H1 (cell line): Measurements from ENCODE around the gene CHI3L1.

ENCODE experiments used
- CEBPB ChIP-seq: IDR thresholded peaks from 2 replicates; pipeline ENCODE4 v1.6.1; 2012; ENCODE audit warnings: low read depth, low read length
- CTCF ChIP-seq, 3 experiments: IDR thresholded peaks; 1 replicate in 2 of 3; 2 replicates in 1 of 3; pipeline versions ENCODE4 v1.5.1 to v1.6.1; 2011; ENCODE audit warnings: low read length in 3 of 3, mild to moderate bottlenecking in 3 of 3, inconsistent platforms in 2 of 3, low read depth in 1 of 3, moderate library complexity in 1 of 3; ENCODE audit not compliant: insufficient read depth in 1 of 3; ENCODE audit errors: control extremely low read depth in 1 of 3
- EGR1 ChIP-seq: IDR thresholded peaks from 2 replicates; pipeline ENCODE4 v1.6.1; 2011; ENCODE audit warnings: low read depth, low read length, borderline replicate concordance
- EP300 ChIP-seq, 2 experiments: IDR thresholded peaks; 1 replicate in 1 of 2; 2 replicates in 1 of 2; pipeline ENCODE4 v1.6.1; 2011 to 2012; ENCODE audit warnings: low read depth in 2 of 2, low read length in 2 of 2, mild to moderate bottlenecking in 2 of 2, borderline replicate concordance in 1 of 2, inconsistent platforms in 1 of 2, moderate library complexity in 1 of 2
- NANOG ChIP-seq: IDR thresholded peaks from 2 replicates; pipeline ENCODE4 v1.6.1; 2011; ENCODE audit warnings: low read length, low read depth, mild to moderate bottlenecking, inconsistent platforms; ENCODE audit not compliant: insufficient read depth, poor library complexity, severe bottlenecking
- POLR2A ChIP-seq, 2 experiments: IDR thresholded peaks; 1 replicate in 1 of 2; 2 replicates in 1 of 2; pipeline ENCODE4 v1.6.1; 2011; ENCODE audit warnings: low read depth in 2 of 2, low read length in 2 of 2, mild to moderate bottlenecking in 2 of 2; ENCODE audit errors: control extremely low read depth in 1 of 2
- SIN3A ChIP-seq, 2 experiments: IDR thresholded peaks in 1 of 2; conservative IDR thresholded peaks in 1 of 2; 2 replicates each; pipeline ENCODE4 v1.6.1; 2011 to 2012; ENCODE audit warnings: low read length in 2 of 2, improper control_type of control experiment in 1 of 2, low read depth in 1 of 2, mild to moderate bottlenecking in 1 of 2
- TAF1 ChIP-seq: IDR thresholded peaks from 2 replicates; pipeline ENCODE4 v1.6.1; 2011; ENCODE audit warnings: mild to moderate bottlenecking, low read depth, low read length
- YY1 ChIP-seq: IDR thresholded peaks from 2 replicates; pipeline ENCODE4 v1.6.1; 2011; ENCODE audit warnings: low read depth, mild to moderate bottlenecking, low read length

- TF ChIP-seq EGR1 (no peak), CTCF (IDR thresholded peaks at IDR 0.05; ENCODE audit: control extremely low read depth in 1 of 3, insufficient read depth in 1 of 3, low read depth in 1 of 3, low read length in 3 of 3) (no peak), EP300 (IDR thresholded peaks at IDR 0.05; ENCODE audit: borderline replicate concordance in 1 of 2, low read depth in 2 of 2, low read length in 2 of 2) (no peak), SIN3A (conservative IDR thresholded peaks at IDR 0.05 in 1 of 2, IDR thresholded peaks at IDR 0.05 in 1 of 2; ENCODE audit: low read depth in 1 of 2, low read length in 2 of 2) (no peak), CEBPB (no peak), YY1 (no peak), POLR2A (IDR thresholded peaks at IDR 0.05; ENCODE audit: control extremely low read depth in 1 of 2, low read depth in 2 of 2, low read length in 2 of 2) (no peak), TAF1 (no peak), NANOG (no peak)
Observed at GRCh38 chr1:203185061-203185461, 1.4 kb downstream of the CHI3L1 start.
